Cortex of kidney (tissue), 1 donor: ENCODE measurements around the gene ACADVL.

ENCODE experiments used
- DNase-seq: peaks from one replicate; lab custom pipeline; 2025; lab: John Stamatoyannopoulos, UW

Gene ACADVL

GRCh38 chr17:7252176-7253043, 32.7 kb downstream of the ACADVL start, which contains the start of gene ELP5:
Gene ELP5, plus strand, starts transcription at chr17:7252215. Its CDS starts 336 bp downstream, at chr17:7252551.
- no peak for DNase-seq

DNA sequence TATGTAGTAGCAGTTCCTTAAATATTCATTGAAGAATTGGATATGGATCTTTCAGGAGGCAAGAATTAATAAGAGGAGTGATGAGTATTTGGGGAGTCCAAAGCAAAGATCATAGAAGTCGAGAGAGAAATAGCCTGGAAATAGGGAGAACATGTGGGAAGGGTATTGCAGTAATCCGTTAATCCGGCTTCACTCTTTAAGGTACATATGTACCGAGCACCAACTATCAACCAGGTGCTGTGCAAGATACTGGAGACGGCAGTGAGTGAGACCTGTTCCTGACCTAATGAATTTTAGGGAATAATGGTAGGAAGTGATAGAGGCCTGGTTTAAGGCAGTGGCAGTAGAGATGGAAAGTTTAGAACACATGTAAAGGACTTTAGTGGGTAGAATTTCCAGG, 33.3 kb downstream of the ACADVL start:
- no peak for DNase-seq

DNA sequence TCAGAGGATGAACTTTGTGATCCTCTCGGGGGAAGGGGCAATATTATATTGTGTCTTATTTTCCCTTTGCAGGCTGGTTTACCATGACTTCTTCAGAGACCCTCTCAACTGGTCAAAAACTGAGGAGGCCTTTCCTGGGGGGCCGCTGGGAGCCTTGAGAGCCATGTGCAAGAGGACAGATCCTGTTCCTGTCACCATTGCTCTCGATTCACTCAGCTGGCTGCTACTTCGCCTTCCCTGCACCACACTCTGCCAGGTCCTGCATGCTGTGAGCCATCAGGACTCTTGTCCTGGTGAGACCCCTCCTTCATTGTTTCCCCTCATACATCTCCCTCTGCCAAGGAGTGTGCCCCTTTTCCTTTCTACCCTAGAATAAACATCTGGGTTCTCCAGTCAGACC, 34.8 kb downstream of the ACADVL start:
- DNase-seq, result no peak

DNA sequence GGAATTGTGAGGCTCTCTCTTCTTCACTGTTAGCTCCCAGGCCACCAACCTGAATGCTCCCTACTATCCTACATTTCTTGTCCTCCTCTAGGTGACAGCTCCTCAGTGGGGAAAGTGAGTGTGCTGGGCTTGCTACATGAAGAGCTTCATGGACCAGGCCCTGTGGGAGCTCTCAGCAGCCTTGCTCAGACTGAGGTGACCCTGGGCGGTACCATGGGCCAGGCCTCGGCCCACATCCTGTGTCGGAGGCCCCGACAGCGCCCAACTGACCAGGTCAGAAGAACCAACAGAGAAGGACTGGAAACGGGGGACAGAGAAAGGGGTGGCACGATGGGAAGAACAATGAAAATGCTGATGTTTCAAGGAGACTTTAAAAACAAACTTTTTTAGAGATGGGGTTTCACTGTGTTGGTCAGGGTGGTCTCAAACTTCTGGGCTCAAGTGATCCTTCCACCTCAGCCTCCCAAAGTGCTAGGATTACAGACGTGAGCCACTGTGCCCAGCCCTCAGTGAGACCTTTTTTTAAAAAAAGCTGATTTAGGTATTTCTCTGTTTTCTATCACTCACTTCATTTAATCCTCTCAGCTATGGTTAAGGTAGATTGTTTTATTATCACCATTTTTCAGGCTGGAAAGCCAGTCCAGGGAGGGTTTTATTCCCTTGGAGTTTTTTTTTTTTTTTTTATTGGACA, 37.2 kb downstream of the ACADVL start:
- no peak for DNase-seq

DNA sequence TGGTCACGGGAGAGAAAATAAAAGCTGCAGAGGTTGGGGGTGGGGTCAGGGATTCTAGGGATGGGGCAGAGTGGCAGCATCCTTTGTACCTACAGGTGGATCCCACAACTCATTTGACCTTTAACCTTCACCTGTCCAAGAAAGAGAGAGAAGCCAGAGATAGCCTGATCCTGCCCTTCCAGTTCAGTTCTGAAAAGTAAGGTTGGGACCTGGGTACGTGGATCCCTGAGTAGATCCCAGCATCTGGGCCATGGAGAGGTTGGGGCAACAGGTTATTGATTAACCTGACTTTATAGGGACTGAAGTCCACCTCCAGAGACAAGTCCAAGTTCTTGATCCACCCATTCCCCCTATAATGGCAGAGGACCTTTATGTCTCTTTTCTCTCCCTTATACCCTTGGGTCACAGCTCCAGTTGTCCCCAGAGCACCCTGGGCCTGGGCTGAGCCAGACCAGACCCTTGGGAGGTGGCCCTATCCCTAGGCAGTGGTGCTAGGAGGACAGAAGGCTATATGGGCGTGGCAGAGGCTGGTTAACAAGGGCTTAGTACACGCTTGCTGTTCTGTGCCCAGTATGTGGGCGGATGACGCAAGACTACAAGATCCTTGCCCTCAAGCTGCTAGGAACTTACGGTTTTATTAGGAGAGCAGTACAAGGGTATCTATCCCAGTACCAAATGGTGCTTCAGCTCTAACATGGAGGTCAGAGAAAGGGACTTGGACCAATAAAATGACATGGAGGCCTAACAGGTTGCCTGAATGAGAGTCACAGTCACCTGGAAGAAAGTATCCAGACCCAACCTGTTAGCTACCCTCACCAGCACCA, 39.2 kb downstream of the ACADVL start:
- DNase-seq, result no peak

- no peak for DNase-seq
Measured at GRCh38 chr17:7259555-7259889, 39.8 kb downstream of the ACADVL start.

DNA sequence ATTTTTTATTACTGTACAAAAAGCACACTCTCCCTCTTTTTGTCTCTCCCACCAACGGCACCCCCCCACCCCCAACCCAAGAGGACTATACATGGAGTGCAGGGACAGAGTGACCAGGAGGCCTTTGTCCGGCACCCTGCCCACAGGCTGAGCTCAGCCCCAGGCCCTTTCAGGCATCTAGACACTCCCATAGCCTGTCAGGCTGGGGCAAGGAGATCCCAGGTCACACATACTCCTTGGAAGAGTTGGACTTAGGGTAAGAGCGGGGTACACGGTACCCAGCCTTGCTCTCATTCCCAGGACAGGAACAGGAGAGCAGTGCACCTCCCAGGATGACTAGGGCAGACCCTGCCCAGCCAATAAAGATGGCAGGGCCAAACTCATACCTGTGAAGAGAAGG, 40.4 kb downstream of the ACADVL start:
- DNase-seq, result no peak

DNA sequence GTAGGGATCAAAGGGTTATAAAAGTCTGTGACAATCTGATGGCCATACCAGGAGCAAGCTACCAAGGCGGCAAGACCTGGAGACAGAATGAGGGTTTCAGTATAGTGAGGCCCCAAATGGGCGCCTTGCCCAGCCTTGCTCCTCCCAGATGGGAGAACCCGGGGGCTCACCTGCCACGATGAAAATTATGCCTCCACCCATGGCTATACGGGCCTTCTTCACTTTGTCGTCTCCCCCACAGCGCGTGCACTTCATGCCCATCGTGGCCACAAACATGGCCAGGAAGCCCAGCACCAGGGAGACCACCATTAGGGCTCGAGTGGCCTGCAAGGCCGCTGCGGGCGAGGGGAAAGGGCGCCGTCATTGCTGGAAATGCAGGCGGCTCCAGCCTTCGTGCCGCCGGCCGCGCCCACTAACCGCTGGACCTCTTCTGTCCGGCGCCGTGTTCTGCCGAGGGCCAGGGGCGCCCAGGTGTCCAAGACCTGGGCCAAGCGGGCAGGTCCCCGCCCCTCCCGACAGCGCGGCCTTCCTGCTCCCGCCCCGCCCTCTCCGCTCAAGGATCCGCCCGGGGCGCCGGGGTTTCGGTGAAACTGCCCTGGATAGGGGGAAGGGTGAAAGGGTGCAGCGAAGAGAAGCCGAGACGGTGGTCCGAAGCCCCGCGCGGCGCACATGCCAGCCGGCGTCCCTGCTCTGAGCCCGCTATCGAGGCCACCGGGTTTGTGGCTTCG, 41.1 kb downstream of the ACADVL start:
- no peak for DNase-seq

DNA sequence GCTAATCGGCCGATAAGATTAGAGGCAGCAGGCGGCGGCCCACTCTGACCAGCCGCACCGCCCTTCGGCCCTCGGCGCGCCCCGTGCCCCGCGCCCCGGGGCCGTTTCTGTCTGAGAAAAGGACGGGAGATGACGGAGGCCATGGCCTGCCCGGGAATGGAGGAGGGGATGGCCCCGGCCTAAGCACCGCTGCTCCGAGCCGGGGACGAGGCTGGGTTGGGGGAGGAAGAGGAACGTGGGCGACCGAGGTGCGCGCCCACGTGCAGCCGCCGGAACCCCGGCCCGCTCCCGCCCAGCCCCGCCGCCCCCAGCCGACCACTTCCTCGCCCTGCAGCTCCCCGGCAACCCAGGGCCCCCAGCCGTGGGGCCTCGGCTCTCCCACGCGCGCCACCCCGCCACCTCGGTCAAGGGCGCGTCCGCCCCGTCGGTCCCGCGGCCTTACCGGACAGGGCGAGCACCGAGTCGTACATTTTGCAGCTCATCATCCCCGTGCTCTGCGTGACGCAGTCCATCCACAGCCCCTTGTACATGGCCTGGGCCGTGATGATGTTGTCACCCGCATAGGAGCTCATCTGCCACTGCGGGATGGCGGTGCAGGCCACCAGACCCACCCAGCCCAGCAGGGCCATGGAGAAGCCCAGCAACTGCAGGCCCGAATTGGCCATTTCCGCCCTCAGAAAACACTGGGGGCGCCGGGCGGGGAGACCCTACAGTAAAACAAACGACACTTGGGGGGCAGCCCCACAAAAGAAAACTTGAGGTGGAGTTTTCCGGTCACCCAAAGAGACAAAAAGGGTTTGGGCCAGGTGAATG, 41.8 kb downstream of the ACADVL start:
- DNase-seq, result no peak

DNA sequence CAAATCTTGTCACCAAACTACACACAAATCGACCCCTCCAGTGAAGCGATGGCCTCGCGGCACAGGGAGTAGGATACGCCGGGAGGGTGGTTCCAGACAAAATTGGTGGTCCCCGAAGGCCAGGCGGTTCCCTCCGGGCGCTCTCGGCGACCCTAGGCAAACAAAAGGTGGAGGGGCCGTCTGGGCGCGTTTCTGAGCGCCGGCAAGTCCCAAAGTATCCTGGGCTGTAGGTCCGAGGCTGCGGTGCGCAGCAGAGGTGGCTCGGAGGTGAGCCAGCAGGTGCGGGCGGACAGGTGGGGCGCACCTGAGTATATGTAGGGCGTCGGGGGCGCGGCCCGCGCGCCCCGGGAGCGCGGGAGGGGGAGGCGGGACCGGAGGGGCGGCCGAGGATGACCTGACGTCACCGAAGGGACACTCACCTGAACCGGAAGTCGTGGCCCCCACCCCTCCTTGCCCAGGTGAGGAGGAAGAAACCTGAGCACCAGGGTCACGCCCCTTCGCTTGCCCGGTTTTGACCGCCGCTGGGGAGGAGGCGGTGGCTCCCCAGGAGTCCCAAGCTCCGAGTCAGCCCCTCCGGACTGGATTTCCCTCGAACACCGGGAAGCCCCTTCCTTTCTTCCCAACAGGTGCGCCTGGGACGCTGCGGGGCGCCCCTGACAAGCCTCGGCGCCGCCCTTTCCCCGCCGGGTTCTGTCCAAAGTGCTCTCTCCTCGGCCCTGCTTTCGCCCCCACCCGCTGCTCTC, 42.6 kb downstream of the ACADVL start, which contains the start of gene CLDN7:
TSS of gene CLDN7 (minus strand) at position 287 of the 743 bp plus-strand sequence. CDS start 435 bp downstream, outside the sequence.
- no peak for DNase-seq

GRCh38 chr17:7262935-7263800, 43.4 kb downstream of the ACADVL start:
- DNase-seq, result no peak

DNA sequence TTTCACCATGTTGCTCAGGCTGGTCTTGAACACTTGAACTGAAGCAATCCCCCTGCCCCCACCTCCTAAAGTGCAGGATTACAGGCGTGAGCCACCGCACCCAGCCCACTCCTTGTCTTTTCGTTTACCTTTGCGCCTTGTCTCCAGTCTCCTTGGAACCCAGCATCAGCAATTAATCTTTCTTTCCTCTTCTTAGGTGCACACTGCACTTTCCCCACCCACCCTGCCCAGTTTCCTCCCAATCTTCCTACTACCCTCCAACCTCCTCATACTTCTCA, 44.0 kb downstream of the ACADVL start:
- no peak for DNase-seq

DNA sequence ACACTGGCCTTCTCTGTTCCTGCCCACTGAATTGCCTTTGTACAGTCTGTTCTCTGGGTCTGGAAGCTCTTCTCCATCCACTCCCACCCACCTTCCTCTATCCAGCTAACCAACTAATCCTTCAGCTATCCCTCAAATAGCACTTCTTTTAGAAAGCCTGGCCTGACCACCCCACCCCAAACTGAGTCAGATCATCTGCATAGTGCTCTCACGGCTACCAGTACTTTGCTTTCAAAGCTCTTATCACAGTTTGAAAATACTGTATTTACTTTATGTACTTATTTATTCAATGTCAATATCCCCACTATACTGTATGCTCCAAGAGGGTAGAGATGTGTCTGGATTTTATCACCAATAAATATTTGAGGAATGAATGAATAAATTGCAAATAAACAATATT, 47.0 kb downstream of the ACADVL start:
- DNase-seq, result no peak
